ENCODE measurements around the gene MMEL1.
A peak's percentile ranks its signal among the peaks of the same experiment; 100 is the strongest.
"Not testable (repeated sequence)": the region's sequence is repeated elsewhere in the genome, so short reads cannot be mapped to it uniquely, and the experiment has no call there.

The MMEL1 gene

GRCh38 chr1:2628191-2628932 is 4.5 kb downstream of the MMEL1 start:
- Mint-ChIP-seq H3K9me3 (no peaks in the 10 kb centered on the region), H3K4me3 (no peak overlapping the region), H3K27me3 (peaks cover 34% of the 10 kb centered on the region), H3K27ac (no peak overlapping the region), H3K4me1 (no peaks in the 10 kb centered on the region), H3K36me3 (no peaks in the 10 kb centered on the region)
- no peak for DNase-seq (ENCODE audit: low spot score in 2 of 2)
- ATAC-seq (ENCODE audit: low read depth) = no peak

DNA sequence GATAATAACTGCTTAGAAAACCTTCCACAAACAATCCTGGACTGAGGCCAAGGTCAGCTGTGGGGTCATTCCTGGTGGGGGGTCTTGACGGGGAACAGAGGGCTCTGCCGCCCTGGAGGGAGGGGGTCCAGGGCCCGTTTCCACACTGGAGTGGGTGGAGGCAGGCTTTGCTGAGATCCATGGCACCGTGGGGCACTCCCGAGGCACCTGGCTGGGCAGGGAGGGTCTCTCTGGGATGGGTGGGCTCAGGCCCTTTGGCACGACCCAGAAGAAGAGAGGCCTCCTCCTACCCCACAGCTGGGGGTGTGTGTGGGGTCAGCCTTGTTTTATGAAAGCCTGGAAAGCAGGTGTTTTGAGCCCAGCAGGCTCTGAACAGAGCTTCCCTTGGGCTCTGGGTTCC is 5.1 kb downstream of the MMEL1 start:
- Mint-ChIP-seq H3K36me3 (no peaks in the 10 kb centered on the region), H3K9me3 (no peaks in the 10 kb centered on the region), H3K27me3 (peaks cover 32% of the 10 kb centered on the region), H3K4me3 (no peak overlapping the region), H3K4me1 (no peaks in the 10 kb centered on the region), H3K27ac (no peak overlapping the region)
- ATAC-seq (ENCODE audit: low read depth) (no peak), DNase-seq (ENCODE audit: low spot score in 2 of 2) (no peak)

GRCh38 chr1:2625748-2626147 is 7.1 kb downstream of the MMEL1 start:
- DNase-seq (ENCODE audit: low spot score in 2 of 2); H3K27ac Mint-ChIP-seq; H3K4me1 Mint-ChIP-seq; H3K4me3 Mint-ChIP-seq; H3K9me3 Mint-ChIP-seq; H3K36me3 Mint-ChIP-seq; ATAC-seq (ENCODE audit: low read depth): not testable (repeated sequence)
- H3K27me3 Mint-ChIP-seq = peaks cover 28% of the 10 kb centered on the region

DNA sequence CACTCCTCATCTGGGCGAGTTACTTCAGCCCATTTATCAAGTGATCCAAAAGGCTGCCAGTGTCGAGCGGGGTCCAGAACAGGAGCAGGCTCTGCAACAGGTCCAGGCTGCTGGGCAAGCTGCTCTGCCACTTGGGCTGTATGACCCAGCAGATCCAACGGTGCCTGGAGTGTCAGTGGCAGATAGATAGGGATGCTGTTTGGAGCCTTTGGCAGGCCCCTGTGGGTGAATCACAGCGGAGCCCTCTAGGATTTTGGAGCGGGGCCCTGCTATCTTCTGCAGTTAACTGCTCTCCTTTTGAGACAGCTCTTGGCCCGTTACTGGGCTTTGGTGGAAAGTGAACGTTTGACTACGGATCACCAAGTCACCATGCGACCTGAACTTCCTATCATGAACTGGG is 7.5 kb downstream of the MMEL1 start:
- H3K36me3 Mint-ChIP-seq = no peaks in the 10 kb centered on the region
- H3K27me3 Mint-ChIP-seq = peaks cover 26% of the 10 kb centered on the region
- peaks cover 3% of the 10 kb centered on the region for H3K9me3 Mint-ChIP-seq
- no peaks in the 10 kb centered on the region for H3K4me1 Mint-ChIP-seq
- H3K4me3 Mint-ChIP-seq = no peak overlapping the region
- H3K27ac Mint-ChIP-seq = no peak overlapping the region
- ATAC-seq (ENCODE audit: low read depth) (no peak), DNase-seq (ENCODE audit: low spot score in 2 of 2) (no peak)

- Mint-ChIP-seq H3K27me3 (peaks cover 28% of the 10 kb centered on the region), H3K9me3 (peaks cover 5% of the 10 kb centered on the region), H3K27ac (no peak overlapping the region), H3K4me3 (no peak overlapping the region), H3K4me1 (no peaks in the 10 kb centered on the region), H3K36me3 (peaks cover 2% of the 10 kb centered on the region)
- ATAC-seq (ENCODE audit: low read depth) = no peak
- DNase-seq (ENCODE audit: low spot score in 2 of 2) = no peak
Measured at GRCh38 chr1:2624735-2625300, 8.0 kb downstream of the MMEL1 start.

- no peak for DNase-seq (ENCODE audit: low spot score in 2 of 2)
- peaks cover 32% of the 10 kb centered on the region for H3K27me3 Mint-ChIP-seq
- H3K4me1 Mint-ChIP-seq = no peaks in the 10 kb centered on the region
- peaks cover 8% of the 10 kb centered on the region for H3K9me3 Mint-ChIP-seq
- ATAC-seq (ENCODE audit: low read depth) = no peak
- no peak overlapping the region for H3K27ac Mint-ChIP-seq
- H3K4me3 Mint-ChIP-seq = no peak overlapping the region
- peaks cover 4% of the 10 kb centered on the region for H3K36me3 Mint-ChIP-seq
Measured at GRCh38 chr1:2623571-2624337, 9.1 kb downstream of the MMEL1 start.

DNA sequence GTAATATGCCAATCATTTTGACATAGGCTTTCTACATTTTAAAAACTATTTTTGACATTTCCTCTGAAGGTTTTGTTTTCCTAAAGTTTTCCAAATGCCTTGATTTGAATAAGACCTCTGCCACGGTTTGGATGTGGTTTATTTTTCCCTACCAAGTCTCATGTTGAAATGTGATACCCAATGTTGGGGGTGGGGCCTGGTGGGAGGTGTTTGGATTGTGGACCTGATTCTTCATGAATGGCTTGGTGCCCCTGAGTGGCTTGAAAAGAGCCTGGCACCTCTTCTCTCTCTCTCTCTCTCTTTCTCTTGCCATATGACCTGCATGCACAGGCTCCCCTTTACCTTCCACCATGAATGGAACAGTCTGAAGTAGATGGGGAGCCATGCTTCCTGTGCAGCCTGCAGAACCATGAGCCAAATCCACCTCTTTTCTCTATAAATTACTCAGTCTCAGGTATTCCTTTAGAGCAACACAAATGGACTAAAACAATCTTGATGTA is 14.8 kb downstream of the MMEL1 start:
- no peak overlapping the region for H3K4me3 Mint-ChIP-seq
- peaks cover 16% of the 10 kb centered on the region for H3K9me3 Mint-ChIP-seq
- H3K36me3 Mint-ChIP-seq = peaks cover 11% of the 10 kb centered on the region
- H3K27ac Mint-ChIP-seq = no peak overlapping the region
- DNase-seq (ENCODE audit: low spot score in 2 of 2) (no peak), ATAC-seq (ENCODE audit: low read depth) (no peak)
- no peaks in the 10 kb centered on the region for H3K4me1 Mint-ChIP-seq
- H3K27me3 Mint-ChIP-seq = peaks cover 21% of the 10 kb centered on the region

DNA sequence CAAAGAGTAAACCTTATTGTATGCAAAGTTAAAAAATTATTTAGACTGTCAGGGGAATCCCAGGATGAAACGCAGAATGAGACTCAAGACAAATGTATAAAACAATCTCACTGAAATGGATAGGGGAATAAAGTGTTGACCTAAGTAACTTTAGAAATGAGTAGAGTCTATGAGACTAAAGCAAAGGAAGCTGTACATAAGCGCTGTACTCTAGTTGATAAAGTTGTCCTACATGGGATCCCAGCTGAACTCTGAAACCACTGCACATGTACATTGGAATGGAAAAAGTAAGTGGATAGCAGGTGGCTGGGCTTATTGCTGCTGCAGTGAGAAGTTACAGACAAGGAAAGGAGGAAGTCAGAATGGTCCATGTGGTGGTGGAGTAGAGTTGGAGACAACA is 18.7 kb downstream of the MMEL1 start:
- DNase-seq (ENCODE audit: low spot score in 2 of 2) (no peak), ATAC-seq (ENCODE audit: low read depth) (no peak)
- H3K36me3 Mint-ChIP-seq = peaks cover 6% of the 10 kb centered on the region
- H3K27ac Mint-ChIP-seq = no peak overlapping the region
- peaks cover 8% of the 10 kb centered on the region for H3K9me3 Mint-ChIP-seq
- H3K4me1 Mint-ChIP-seq = no peaks in the 10 kb centered on the region
- H3K4me3 Mint-ChIP-seq = no peak overlapping the region
- peaks cover 18% of the 10 kb centered on the region for H3K27me3 Mint-ChIP-seq

DNA sequence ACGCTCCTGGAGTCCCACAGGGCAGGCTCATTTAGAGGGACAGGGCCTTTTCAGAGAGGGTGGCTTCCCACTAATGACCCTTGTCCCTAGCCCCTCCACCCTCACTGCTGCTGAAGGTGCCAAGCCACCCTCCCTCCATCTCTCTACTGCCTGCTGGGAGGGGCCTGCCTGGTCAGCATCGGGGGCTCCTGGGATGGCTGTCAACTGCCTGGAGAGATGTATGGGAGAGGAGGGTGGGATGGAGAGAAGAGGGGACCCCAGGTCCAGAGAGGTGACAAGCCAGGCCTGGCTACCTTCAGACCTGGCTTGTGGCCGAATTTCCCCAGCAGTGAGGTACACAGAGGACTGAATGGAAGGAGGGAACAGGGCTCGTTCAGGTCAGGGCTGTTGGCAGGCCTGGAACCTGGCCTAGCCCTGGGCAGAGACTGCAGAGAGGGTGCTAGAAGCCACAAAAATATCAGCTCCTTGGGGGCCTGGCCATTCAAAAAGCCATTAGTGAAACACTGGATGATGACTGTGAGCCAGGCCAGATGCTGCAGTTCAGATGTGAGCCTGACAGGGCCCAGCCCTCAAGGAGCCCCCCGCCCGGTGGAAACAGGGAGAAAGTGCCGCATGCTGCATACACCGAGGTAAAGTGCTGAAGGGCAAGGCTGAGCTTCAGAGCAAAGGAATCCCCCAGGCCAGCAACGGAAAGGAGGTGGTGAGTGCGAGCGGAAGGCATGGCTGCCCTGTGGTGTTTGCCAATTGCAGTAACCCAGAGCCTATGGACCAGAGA is 20.0 kb downstream of the MMEL1 start:
- Mint-ChIP-seq H3K4me1 (no peaks in the 10 kb centered on the region), H3K36me3 (peaks cover 5% of the 10 kb centered on the region), H3K27me3 (peaks cover 15% of the 10 kb centered on the region), H3K4me3 (no peak overlapping the region), H3K9me3 (peaks cover 7% of the 10 kb centered on the region), H3K27ac (no peak overlapping the region)
- ATAC-seq (ENCODE audit: low read depth) = no peak
- no peak for DNase-seq (ENCODE audit: low spot score in 2 of 2)

- peaks cover 5% of the 10 kb centered on the region for H3K36me3 Mint-ChIP-seq
- no peak for ATAC-seq (ENCODE audit: low read depth)
- DNase-seq (ENCODE audit: low spot score in 2 of 2) = no peak
Measured at GRCh38 chr1:2611621-2612437, 21.0 kb downstream of the MMEL1 start.

DNA sequence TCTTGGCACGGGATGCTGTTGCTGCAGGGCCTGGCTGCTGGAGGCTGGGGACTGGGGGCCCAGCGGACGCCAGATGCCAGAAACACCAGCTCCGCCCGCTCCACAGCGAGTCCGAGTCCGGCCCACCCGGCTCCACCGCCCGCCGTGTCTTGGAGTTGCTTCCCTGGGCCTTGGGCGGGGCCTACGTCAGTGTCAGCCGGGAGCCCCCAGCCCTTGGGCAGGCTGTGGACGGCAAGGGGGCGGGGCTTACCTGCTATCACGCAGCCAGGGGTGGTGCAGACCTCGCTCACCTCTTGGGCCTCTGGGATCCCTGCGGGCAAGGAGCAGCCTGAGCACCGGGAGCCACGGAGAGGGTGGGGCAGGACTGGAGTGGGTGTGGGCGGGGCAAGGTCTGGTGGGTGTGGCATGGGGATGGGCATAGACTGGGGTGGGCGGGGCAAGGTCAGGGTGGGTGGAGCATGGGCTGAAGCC is 21.8 kb downstream of the MMEL1 start:
- H3K27ac Mint-ChIP-seq = no peak overlapping the region
- H3K4me3 Mint-ChIP-seq = no peak overlapping the region
- no peak for ATAC-seq (ENCODE audit: low read depth)
- peaks cover 7% of the 10 kb centered on the region for H3K9me3 Mint-ChIP-seq
- H3K4me1 Mint-ChIP-seq = no peaks in the 10 kb centered on the region
- peaks cover 5% of the 10 kb centered on the region for H3K36me3 Mint-ChIP-seq
- peaks cover 15% of the 10 kb centered on the region for H3K27me3 Mint-ChIP-seq
- peak in 1 of 2 donors; percentile 12 for DNase-seq (ENCODE audit: low spot score in 2 of 2)

More at GRCh38 chr1:2611621-2612437, 21.0 kb downstream of the MMEL1 start:
- Mint-ChIP-seq H3K4me1 (no peaks in the 10 kb centered on the region), H3K27ac (no peak overlapping the region), H3K9me3 (peaks cover 7% of the 10 kb centered on the region), H3K27me3 (peaks cover 15% of the 10 kb centered on the region), H3K4me3 (no peak overlapping the region)

DNA sequence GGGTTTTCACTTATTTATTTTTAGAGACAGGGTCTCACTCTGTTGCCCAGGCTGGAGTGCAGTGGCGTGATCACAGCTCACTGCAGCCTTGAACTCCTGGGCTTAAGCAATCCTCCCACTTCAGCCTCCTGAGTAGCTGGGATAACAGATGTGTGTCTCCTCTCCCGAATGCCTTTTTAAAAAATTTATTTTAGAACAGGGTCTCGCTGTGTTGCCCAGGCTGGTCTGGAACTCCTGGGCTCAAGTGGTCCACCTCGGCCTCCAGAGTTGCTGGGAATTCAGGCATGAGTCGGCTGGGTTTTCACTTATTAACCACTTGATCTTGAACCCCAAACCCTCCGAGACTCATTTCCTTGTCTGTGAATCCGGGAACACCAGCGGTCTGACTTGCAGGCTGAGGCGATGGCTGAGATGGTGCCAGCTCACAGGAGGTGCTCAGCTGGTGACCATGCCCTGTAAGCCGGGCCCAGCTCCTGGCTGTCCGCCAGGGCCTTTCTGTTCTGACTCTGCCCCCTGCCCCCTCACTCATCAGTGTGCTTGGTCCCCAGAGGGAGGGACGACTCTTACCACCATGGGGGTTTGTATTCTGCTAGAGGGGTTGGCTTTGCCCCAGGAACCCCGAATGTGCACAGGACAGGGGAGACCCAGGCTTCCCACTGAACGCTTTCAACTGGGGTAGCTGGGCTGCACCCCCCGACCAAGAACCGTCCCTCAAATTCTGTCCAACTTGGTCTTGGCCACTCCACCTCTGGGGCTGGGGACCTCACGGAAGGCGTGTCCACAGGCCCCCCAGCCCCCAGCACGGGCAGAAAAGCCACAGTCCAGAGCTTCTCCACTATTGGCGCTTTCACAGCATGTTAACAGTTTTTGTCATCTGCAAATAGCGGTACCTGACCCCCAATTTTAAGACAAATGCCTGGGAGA is 22.5 kb downstream of the MMEL1 start:
- ATAC-seq (ENCODE audit: low read depth) = no peak
- no peak overlapping the region for H3K27ac Mint-ChIP-seq
- no peak for DNase-seq (ENCODE audit: low spot score in 2 of 2)
- peaks cover 6% of the 10 kb centered on the region for H3K9me3 Mint-ChIP-seq
- peaks cover 14% of the 10 kb centered on the region for H3K27me3 Mint-ChIP-seq
- H3K4me1 Mint-ChIP-seq = no peaks in the 10 kb centered on the region
- no peak overlapping the region for H3K4me3 Mint-ChIP-seq
- H3K36me3 Mint-ChIP-seq = peaks cover 4% of the 10 kb centered on the region
